ENCODE measurements around the gene CGNL1. TPM values are rescaled to one million over a fixed set of nuclear protein-coding genes. Genes with fewer than 3 reads are reported as not detected.

Gene CGNL1
- total and polyA plus RNA-seq, 5 donors from 2014 or later: not detected

- no peak overlapping the region for H3K27ac Mint-ChIP-seq
- no peaks in the 10 kb centered on the region for H3K4me1 ChIP-seq (ENCODE audit: control insufficient read depth, insufficient read depth, low read length, poor library complexity, severe bottlenecking)
- no peak overlapping the region for H3K4me3 Mint-ChIP-seq
- H3K4me3 ChIP-seq (ENCODE audit: low read depth, low read length): no peak overlapping the region
- no peaks in the 10 kb centered on the region for H3K9me3 ChIP-seq (ENCODE audit: control insufficient read depth in 2 of 2, low read length in 2 of 2)
- no peaks in the 10 kb centered on the region for H3K36me3 Mint-ChIP-seq
- ATAC-seq (ENCODE audit: low read depth in 2 of 2): no peak
- no peak overlapping the region for H3K27ac ChIP-seq (ENCODE audit: insufficient read depth, low read length, poor library complexity, severe bottlenecking)
- no peaks in the 10 kb centered on the region for H3K4me1 Mint-ChIP-seq
- H3K27me3 ChIP-seq (ENCODE audit: control insufficient read depth, insufficient read depth, low read length): peaks cover 3% of the 10 kb centered on the region
- H3K27me3 Mint-ChIP-seq: peaks cover 17% of the 10 kb centered on the region
- no peak for DNase-seq
- no peaks in the 10 kb centered on the region for H3K36me3 ChIP-seq (ENCODE audit: control insufficient read depth, insufficient read depth, low read length)
- peaks cover 0 to 2% (median 0%) of the 10 kb centered on the region in 7 donors for H3K9me3 Mint-ChIP-seq
These were observed 21.0 kb upstream of the CGNL1 start for GRCh38 chr15:57355259-57355658.

GRCh38 chr15:57356178-57356577 lies 20.1 kb upstream of the CGNL1 start:
- ATAC-seq (ENCODE audit: low read depth in 2 of 2) (no peak), DNase-seq (no peak)
- H3K4me1 Mint-ChIP-seq: no peaks in the 10 kb centered on the region
- Histone ChIP-seq H3K9me3 (ENCODE audit: control insufficient read depth in 2 of 2, low read length in 2 of 2) (no peaks in the 10 kb centered on the region), H3K4me3 (ENCODE audit: low read depth, low read length) (no peak overlapping the region), H3K4me1 (ENCODE audit: control insufficient read depth, insufficient read depth, low read length, poor library complexity, severe bottlenecking) (no peaks in the 10 kb centered on the region), H3K27me3 (ENCODE audit: control insufficient read depth, insufficient read depth, low read length) (peaks cover 3% of the 10 kb centered on the region), H3K27ac (ENCODE audit: insufficient read depth, low read length, poor library complexity, severe bottlenecking) (no peak overlapping the region), H3K36me3 (ENCODE audit: control insufficient read depth, insufficient read depth, low read length) (no peaks in the 10 kb centered on the region)
- H3K27me3 Mint-ChIP-seq: peaks cover 16% of the 10 kb centered on the region
- no peak overlapping the region for H3K27ac Mint-ChIP-seq
- no peaks in the 10 kb centered on the region for H3K36me3 Mint-ChIP-seq
- H3K4me3 Mint-ChIP-seq: no peak overlapping the region
- peaks cover 0 to 2% (median 0%) of the 10 kb centered on the region in 7 donors for H3K9me3 Mint-ChIP-seq

- Histone ChIP-seq H3K4me3 (ENCODE audit: low read depth, low read length) (no peak overlapping the region), H3K9me3 (ENCODE audit: control insufficient read depth in 2 of 2, low read length in 2 of 2) (no peaks in the 10 kb centered on the region), H3K36me3 (ENCODE audit: control insufficient read depth, insufficient read depth, low read length) (no peaks in the 10 kb centered on the region), H3K27ac (ENCODE audit: insufficient read depth, low read length, poor library complexity, severe bottlenecking) (no peak overlapping the region), H3K4me1 (ENCODE audit: control insufficient read depth, insufficient read depth, low read length, poor library complexity, severe bottlenecking) (no peaks in the 10 kb centered on the region), H3K27me3 (ENCODE audit: control insufficient read depth, insufficient read depth, low read length) (peaks cover 3% of the 10 kb centered on the region)
- Mint-ChIP-seq H3K27ac (no peak overlapping the region), H3K36me3 (no peaks in the 10 kb centered on the region), H3K27me3 (peaks cover 16% of the 10 kb centered on the region), H3K9me3 (peaks cover 0 to 2% (median 0%) of the 10 kb centered on the region in 7 donors), H3K4me1 (no peaks in the 10 kb centered on the region), H3K4me3 (no peak overlapping the region)
- ATAC-seq (ENCODE audit: low read depth in 2 of 2) (no peak), DNase-seq (no peak)
These were observed 19.7 kb upstream of the CGNL1 start for GRCh38 chr15:57356636-57357035.

GRCh38 chr15:57357799-57358198 lies 18.5 kb upstream of the CGNL1 start:
- Histone ChIP-seq H3K36me3 (ENCODE audit: control insufficient read depth, insufficient read depth, low read length) (no peaks in the 10 kb centered on the region), H3K9me3 (ENCODE audit: control insufficient read depth in 2 of 2, low read length in 2 of 2) (no peaks in the 10 kb centered on the region), H3K27me3 (ENCODE audit: control insufficient read depth, insufficient read depth, low read length) (peaks cover 3% of the 10 kb centered on the region), H3K4me1 (ENCODE audit: control insufficient read depth, insufficient read depth, low read length, poor library complexity, severe bottlenecking) (no peaks in the 10 kb centered on the region), H3K4me3 (ENCODE audit: low read depth, low read length) (no peak overlapping the region), H3K27ac (ENCODE audit: insufficient read depth, low read length, poor library complexity, severe bottlenecking) (no peak overlapping the region)
- no peaks in the 10 kb centered on the region for H3K36me3 Mint-ChIP-seq
- H3K27me3 Mint-ChIP-seq: peaks cover 16% of the 10 kb centered on the region
- peaks cover 0 to 2% (median 0%) of the 10 kb centered on the region in 7 donors for H3K9me3 Mint-ChIP-seq
- no peak for ATAC-seq (ENCODE audit: low read depth in 2 of 2)
- no peak overlapping the region for H3K4me3 Mint-ChIP-seq
- DNase-seq: no peak
- no peaks in the 10 kb centered on the region for H3K4me1 Mint-ChIP-seq
- no peak overlapping the region for H3K27ac Mint-ChIP-seq

- DNase-seq (no peak), ATAC-seq (ENCODE audit: low read depth in 2 of 2) (no peak)
- Mint-ChIP-seq H3K9me3 (peaks cover 0 to 2% (median 0%) of the 10 kb centered on the region in 7 donors), H3K27me3 (peaks cover 19% of the 10 kb centered on the region), H3K4me3 (no peak overlapping the region), H3K36me3 (no peaks in the 10 kb centered on the region), H3K27ac (no peak overlapping the region), H3K4me1 (no peaks in the 10 kb centered on the region)
- Histone ChIP-seq H3K27ac (ENCODE audit: insufficient read depth, low read length, poor library complexity, severe bottlenecking) (no peak overlapping the region), H3K4me1 (ENCODE audit: control insufficient read depth, insufficient read depth, low read length, poor library complexity, severe bottlenecking) (no peaks in the 10 kb centered on the region), H3K27me3 (ENCODE audit: control insufficient read depth, insufficient read depth, low read length) (peaks cover 3% of the 10 kb centered on the region), H3K36me3 (ENCODE audit: control insufficient read depth, insufficient read depth, low read length) (no peaks in the 10 kb centered on the region), H3K4me3 (ENCODE audit: low read depth, low read length) (no peak overlapping the region), H3K9me3 (ENCODE audit: control insufficient read depth in 2 of 2, low read length in 2 of 2) (no peaks in the 10 kb centered on the region)
These were observed 17.7 kb upstream of the CGNL1 start for GRCh38 chr15:57358571-57358970.

- H3K27ac ChIP-seq (ENCODE audit: insufficient read depth, low read length, poor library complexity, severe bottlenecking): no peak overlapping the region
- no peaks in the 10 kb centered on the region for H3K4me1 ChIP-seq (ENCODE audit: control insufficient read depth, insufficient read depth, low read length, poor library complexity, severe bottlenecking)
- ATAC-seq (ENCODE audit: low read depth in 2 of 2) (no peak), DNase-seq (no peak)
- Mint-ChIP-seq H3K9me3 (no peaks in the 10 kb centered on the region), H3K4me1 (no peaks in the 10 kb centered on the region), H3K36me3 (no peaks in the 10 kb centered on the region), H3K4me3 (no peak overlapping the region), H3K27ac (no peak overlapping the region), H3K27me3 (peaks cover 11% of the 10 kb centered on the region)
- no peaks in the 10 kb centered on the region for H3K36me3 ChIP-seq (ENCODE audit: control insufficient read depth, insufficient read depth, low read length)
- no peaks in the 10 kb centered on the region for H3K9me3 ChIP-seq (ENCODE audit: control insufficient read depth in 2 of 2, low read length in 2 of 2)
- H3K27me3 ChIP-seq (ENCODE audit: control insufficient read depth, insufficient read depth, low read length): no peaks in the 10 kb centered on the region
- H3K4me3 ChIP-seq (ENCODE audit: low read depth, low read length): no peak overlapping the region
These were observed 12.6 kb upstream of the CGNL1 start for GRCh38 chr15:57363661-57364060.

- no peaks in the 10 kb centered on the region for H3K27me3 ChIP-seq (ENCODE audit: control insufficient read depth, insufficient read depth, low read length)
- H3K4me1 ChIP-seq (ENCODE audit: control insufficient read depth, insufficient read depth, low read length, poor library complexity, severe bottlenecking): no peaks in the 10 kb centered on the region
- H3K9me3 ChIP-seq (ENCODE audit: control insufficient read depth in 2 of 2, low read length in 2 of 2): no peaks in the 10 kb centered on the region
- DNase-seq (no peak), ATAC-seq (ENCODE audit: low read depth in 2 of 2) (no peak)
- H3K4me1 Mint-ChIP-seq: no peaks in the 10 kb centered on the region
- H3K36me3 Mint-ChIP-seq: no peaks in the 10 kb centered on the region
- H3K27me3 Mint-ChIP-seq: peaks cover 11% of the 10 kb centered on the region
- no peaks in the 10 kb centered on the region for H3K9me3 Mint-ChIP-seq
- H3K27ac ChIP-seq (ENCODE audit: insufficient read depth, low read length, poor library complexity, severe bottlenecking): no peak overlapping the region
- no peak overlapping the region for H3K27ac Mint-ChIP-seq
- no peak overlapping the region for H3K4me3 ChIP-seq (ENCODE audit: low read depth, low read length)
- no peak overlapping the region for H3K4me3 Mint-ChIP-seq
- H3K36me3 ChIP-seq (ENCODE audit: control insufficient read depth, insufficient read depth, low read length): no peaks in the 10 kb centered on the region
These were observed 11.9 kb upstream of the CGNL1 start for GRCh38 chr15:57364282-57365007.

GRCh38 chr15:57367556-57367955 lies 8.7 kb upstream of the CGNL1 start:
- no peak for ATAC-seq (ENCODE audit: low read depth in 2 of 2)
- no peaks in the 10 kb centered on the region for H3K9me3 ChIP-seq (ENCODE audit: control insufficient read depth in 2 of 2, low read length in 2 of 2)
- Mint-ChIP-seq H3K4me1 (no peaks in the 10 kb centered on the region), H3K4me3 (no peak overlapping the region), H3K27ac (no peak overlapping the region), H3K9me3 (no peaks in the 10 kb centered on the region), H3K36me3 (no peaks in the 10 kb centered on the region), H3K27me3 (peaks cover 25% of the 10 kb centered on the region)
- H3K4me1 ChIP-seq (ENCODE audit: control insufficient read depth, insufficient read depth, low read length, poor library complexity, severe bottlenecking): no peaks in the 10 kb centered on the region
- H3K4me3 ChIP-seq (ENCODE audit: low read depth, low read length): no peak overlapping the region
- H3K27me3 ChIP-seq (ENCODE audit: control insufficient read depth, insufficient read depth, low read length): no peaks in the 10 kb centered on the region
- H3K36me3 ChIP-seq (ENCODE audit: control insufficient read depth, insufficient read depth, low read length): no peaks in the 10 kb centered on the region
- no peak overlapping the region for H3K27ac ChIP-seq (ENCODE audit: insufficient read depth, low read length, poor library complexity, severe bottlenecking)
- DNase-seq: no peak
